NCI-H2171 (cell line): ENCODE data around the gene MAN2A1.

Source experiments
- DNase-seq: peaks from one replicate; lab custom pipeline; 2025; lab: John Stamatoyannopoulos, UW

MAN2A1 gene

GRCh38 chr5:109908366-109908765, 218.6 kb downstream of the MAN2A1 start:
- no peak for DNase-seq

GRCh38 chr5:109910874-109911273, 221.1 kb downstream of the MAN2A1 start:
- DNase-seq, result no peak

GRCh38 chr5:109911731-109912130, 222.0 kb downstream of the MAN2A1 start:
- DNase-seq, result peak; percentile 13

GRCh38 chr5:109914906-109915305, 225.2 kb downstream of the MAN2A1 start:
- no peak for DNase-seq

GRCh38 chr5:109916481-109917153, 226.9 kb downstream of the MAN2A1 start:
- no peak for DNase-seq
